GM18870 (cell line): Measurements from ENCODE around the gene PPFIA2.

Experiments
- ATAC-seq: cut with Tn5 transposase; IDR thresholded peaks from one replicate; pipeline ENCODE4 v1.9.1; 2021; ENCODE audit warnings: moderate library complexity; ENCODE audit not compliant: unreplicated experiment

The PPFIA2 gene

GRCh38 chr12:81564237-81564636, 194.9 kb downstream of the PPFIA2 start:
- no peak for ATAC-seq

GRCh38 chr12:81558031-81558430, 201.1 kb downstream of the PPFIA2 start:
- ATAC-seq, result no peak

GRCh38 chr12:81546811-81547210, 212.3 kb downstream of the PPFIA2 start:
- no peak for ATAC-seq

DNA sequence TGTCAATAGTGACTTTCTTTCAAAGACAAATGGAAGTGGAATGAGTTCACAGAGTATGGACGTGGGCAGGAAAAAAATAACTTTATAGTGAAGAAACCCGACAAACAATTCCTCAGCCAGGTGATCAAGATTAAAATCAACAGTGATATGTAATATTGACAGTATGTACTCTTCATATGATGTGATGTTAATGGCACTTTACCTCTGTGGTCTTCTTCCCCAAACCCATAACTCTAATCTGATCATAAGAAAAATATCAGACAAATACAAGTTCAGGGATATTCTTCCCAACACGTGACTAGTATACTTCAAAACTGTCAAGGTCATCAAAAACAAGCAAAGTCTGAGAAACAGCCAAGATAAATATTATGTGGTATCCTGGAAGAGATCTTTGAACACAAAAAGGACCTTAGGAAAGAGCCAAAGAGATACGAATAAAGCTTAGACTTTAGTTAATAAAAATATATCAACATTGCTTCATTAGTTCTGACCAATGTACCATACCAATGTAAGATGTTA, 215.5 kb downstream of the PPFIA2 start:
- no peak for ATAC-seq

DNA sequence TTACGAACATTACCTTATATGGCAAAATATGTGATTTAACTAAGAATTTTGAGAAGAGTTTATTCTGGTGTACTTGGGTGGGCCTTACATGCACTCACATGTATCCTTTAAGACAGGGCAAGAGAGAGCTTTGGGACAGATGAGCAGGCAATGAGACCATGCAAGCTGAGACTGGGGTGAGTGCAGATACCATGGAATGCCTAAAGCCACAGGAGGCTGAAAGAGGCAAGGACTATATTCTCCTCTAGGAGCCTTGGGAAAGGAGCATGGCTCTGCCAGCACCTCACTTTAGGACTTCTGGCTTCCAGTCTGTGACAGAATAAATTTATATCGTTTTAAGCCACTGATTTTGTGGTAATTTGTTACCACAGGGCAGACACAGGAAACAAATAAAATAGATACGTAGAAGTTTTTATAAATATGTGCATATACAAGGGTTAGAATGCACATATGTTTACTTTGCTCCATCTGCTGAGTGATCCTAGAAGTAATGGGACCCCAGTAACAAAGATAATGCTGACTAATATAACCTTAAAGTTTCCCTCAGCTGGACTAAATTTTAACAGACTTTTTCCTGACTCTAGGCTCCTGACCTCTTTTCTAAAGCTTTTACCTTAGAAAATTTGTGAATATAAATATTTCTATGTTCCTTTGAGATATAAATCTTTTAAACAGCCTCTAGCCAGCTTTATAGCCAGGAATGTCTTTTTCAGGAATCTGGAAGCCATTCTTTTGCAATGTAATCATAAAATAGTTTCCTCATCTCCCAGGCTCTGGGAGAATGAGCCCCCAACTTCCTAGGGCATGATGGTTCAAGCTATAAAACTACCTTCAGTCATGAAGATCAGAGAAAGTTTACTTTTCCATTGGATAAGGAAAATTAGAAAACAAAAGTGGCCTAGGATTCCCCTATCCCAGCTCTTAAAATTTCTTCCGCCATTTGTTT, 216.8 kb downstream of the PPFIA2 start:
- ATAC-seq, result no peak

- ATAC-seq, result no peak
Measured at GRCh38 chr12:81541121-81541520, 218.0 kb downstream of the PPFIA2 start.

GRCh38 chr12:81539279-81539678, 219.9 kb downstream of the PPFIA2 start:
- ATAC-seq, result no peak

GRCh38 chr12:81533054-81533453, 226.1 kb downstream of the PPFIA2 start:
- no peak for ATAC-seq

DNA sequence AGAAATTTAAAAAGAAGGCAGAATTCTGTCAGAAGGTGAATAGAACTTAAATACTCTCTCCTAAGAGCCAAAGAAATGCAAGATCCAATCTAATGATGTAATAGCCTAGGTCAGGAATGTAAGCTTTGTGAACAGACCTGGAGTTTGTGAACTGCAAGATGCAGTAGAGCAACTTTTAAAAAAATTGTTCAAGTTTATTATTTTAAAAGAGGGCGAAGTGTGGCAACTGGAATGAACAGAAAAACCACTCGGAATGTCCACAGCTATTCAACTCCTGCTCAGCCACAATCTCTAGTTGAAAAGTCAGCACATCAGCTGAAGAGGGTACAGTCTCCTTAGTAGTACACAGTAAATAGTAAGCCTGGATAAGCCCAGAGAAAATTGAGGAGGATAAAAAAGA, 228.8 kb downstream of the PPFIA2 start:
- ATAC-seq, result no peak

DNA sequence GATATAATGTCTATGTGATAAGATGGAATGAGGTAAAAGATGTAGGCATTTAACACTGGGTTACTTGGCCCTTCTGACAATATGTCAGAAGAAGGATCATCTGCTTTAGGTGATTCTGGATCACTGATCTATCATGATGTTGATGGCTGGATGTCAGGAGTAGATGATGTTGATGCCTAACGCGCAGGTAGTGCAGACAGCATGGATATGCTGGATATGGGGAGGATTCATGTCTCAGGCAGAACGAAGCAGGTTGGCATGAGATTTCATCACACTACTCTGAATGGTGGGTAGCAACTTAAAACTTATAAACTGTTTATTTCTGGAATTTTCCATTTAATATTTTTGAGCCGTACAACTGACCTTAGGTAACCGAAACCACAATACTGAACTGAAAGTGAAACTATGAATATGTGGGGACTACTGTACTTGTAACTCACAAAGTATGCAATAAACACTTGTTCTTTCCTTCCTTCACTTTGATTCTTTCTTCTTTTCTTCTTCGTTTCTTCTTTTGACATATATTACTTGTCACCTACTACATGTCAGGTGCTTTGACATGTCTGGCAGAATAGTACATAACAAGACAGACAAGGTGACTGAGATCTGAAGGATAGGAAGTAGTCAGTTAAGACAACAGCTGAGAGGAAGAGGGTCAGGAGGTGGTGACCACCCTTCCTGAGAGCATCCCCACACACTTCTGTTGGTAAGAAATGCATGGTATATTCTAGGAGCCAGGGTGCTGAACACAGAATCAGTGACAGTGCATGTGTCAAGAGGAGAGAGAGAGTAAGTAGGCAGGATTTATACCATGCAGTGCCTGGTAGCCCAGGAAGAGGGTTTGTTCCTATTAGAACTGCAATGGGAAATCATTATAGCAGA, 238.8 kb downstream of the PPFIA2 start:
- ATAC-seq, result peak; percentile 83

- no peak for ATAC-seq
Measured at GRCh38 chr12:81518638-81519037, 240.5 kb downstream of the PPFIA2 start.

DNA sequence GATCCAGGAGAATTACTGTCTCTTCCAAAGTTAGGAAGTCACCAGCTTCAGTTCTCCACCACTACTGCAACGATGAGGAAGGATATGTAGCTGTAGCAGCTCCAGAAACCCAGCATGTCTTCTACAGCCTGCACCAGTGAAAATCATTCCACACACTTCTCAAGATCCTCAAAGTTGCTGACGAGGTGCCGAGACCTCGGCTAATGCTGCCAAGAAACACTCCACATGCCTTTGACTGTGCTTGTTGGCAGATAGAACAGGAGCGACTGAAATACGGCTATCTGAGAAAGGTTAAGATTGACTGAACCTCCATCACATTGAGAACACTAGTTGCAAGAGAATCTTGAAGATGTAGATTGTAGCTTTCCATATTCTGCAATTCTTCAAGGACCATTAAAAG, 241.9 kb downstream of the PPFIA2 start:
- no peak for ATAC-seq

GRCh38 chr12:81502912-81503695, 256.0 kb downstream of the PPFIA2 start:
- ATAC-seq, result no peak

- no peak for ATAC-seq
Measured at GRCh38 chr12:81500788-81501187, 258.4 kb downstream of the PPFIA2 start.

- no peak for ATAC-seq
Measured at GRCh38 chr12:81499809-81500208, 259.3 kb downstream of the PPFIA2 start.

- ATAC-seq, result no peak
Measured at GRCh38 chr12:81492131-81492720, 266.9 kb downstream of the PPFIA2 start.

- no peak for ATAC-seq
Measured at GRCh38 chr12:81472934-81473333, 286.2 kb downstream of the PPFIA2 start.

DNA sequence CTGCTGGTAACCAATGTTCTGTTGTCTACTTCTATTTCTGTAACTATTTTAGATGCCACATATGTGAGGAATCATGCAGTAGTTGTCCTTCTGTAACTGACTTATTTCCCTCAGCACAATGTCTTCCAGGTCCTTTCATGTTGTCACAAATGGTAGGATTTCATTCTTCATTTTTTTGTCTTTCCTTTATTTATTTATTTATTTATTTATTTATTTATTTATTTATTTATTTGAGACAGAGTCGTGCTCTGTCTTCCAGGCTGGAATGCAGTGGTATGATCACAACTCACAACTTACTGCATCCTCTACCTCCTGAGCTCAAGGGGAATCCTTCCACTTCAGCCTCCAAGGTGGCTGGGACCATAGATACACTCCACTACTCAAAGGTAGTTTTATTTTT, 288.2 kb downstream of the PPFIA2 start:
- ATAC-seq, result no peak

DNA sequence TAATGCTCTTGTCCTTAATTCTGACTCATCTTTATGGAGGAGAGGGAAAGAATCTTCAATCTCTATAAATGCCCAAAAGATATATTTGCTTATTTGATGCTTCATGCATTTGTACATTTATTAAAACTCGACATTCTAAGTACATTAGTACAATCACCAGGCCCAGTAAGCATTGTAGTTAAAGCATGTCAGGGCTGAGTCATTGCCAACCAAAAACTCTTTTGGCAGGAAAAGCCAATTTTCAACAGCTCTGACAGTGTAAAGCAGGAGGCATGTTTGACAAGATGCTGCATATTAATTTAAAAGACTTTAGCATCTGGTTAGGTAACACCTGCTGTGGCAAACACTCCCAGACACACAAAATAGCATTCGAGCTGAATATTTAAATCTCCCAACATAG, 290.9 kb downstream of the PPFIA2 start:
- no peak for ATAC-seq

DNA sequence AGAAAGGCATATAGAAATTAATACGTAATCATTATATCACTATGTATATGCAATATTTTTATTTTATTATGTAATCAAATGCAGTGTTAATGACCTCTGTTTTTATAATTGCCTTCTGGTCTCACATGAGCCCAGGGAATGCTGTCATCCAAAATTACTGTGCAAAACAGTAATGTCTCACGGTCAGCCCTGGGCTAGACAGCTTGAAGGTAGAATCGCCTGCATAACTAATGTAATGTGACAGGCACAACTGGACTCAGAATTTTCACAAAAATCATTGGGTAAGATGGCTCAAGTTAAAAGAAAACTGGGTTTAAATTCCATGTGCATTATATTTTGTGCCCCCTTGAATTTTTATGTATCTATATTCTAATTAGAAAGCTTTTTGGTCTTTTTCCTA, 293.3 kb downstream of the PPFIA2 start:
- no peak for ATAC-seq
